ENCODE results near the gene ERICH2.

GRCh38 chr2:170824526-170825015, 54.4 kb downstream of the ERICH2 start:
- TF ChIP-seq, protein P1, sequence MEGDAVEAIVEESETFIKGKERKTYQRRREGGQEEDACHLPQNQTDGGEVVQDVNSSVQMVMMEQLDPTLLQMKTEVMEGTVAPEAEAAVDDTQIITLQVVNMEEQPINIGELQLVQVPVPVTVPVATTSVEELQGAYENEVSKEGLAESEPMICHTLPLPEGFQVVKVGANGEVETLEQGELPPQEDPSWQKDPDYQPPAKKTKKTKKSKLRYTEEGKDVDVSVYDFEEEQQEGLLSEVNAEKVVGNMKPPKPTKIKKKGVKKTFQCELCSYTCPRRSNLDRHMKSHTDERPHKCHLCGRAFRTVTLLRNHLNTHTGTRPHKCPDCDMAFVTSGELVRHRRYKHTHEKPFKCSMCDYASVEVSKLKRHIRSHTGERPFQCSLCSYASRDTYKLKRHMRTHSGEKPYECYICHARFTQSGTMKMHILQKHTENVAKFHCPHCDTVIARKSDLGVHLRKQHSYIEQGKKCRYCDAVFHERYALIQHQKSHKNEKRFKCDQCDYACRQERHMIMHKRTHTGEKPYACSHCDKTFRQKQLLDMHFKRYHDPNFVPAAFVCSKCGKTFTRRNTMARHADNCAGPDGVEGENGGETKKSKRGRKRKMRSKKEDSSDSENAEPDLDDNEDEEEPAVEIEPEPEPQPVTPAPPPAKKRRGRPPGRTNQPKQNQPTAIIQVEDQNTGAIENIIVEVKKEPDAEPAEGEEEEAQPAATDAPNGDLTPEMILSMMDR (IDR thresholded peaks at IDR 0.05; ENCODE audit: low read depth, low read length, poor library complexity, severe bottlenecking), result no peak
- no peak for TF ChIP-seq EZH2phosphoT487 (IDR thresholded peaks at IDR 0.05; ENCODE audit: borderline replicate concordance, low read length)
